ENCODE results near the gene SFRP4. TPM values are rescaled to one million over a fixed set of nuclear protein-coding genes. Genes with fewer than 3 reads are reported as not detected.

The SFRP4 gene
- total RNA-seq, 2 donors from 2014 or later, result 3.2 to 25.3 TPM

DNA sequence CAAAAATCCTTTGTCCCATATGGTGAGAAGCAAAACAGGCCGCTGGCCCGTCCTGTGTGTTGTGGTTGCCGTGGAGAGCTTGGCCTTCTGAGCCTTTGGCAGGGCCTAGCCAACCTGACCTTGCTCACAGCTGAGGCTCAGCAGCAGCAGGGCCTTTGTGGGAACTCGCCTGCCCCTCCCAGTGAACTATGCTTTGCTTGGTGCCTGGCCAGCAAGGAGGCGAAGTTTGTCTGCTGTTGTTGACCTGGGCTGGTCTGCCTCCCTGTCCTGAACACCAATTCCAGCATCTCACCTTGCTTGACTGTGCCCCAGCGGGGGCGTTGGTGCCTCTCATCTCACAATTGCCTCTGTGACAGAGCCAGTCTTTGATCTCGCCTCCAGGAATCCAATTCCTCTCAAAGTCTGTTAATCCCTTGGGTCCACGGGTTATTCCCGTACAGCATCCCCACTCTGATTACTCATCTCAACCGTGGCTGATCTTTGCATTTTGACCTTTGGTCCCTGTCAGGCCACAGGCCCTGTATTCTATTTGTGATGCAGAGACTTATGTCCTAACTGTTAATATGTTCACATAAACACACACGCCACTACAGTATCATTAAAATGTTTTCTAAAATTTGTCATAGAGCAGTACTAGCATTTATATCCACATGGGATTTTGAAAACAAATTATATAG, 26.5 kb upstream of the SFRP4 start:
- no peak for DNase-seq (ENCODE audit: low spot score)
- no peaks in the 10 kb centered on the region for H3K36me3 ChIP-seq
- H3K4me1 ChIP-seq (replicated peaks), result no peaks in the 10 kb centered on the region
- H3K27me3 ChIP-seq (replicated peaks; ENCODE audit: insufficient read depth), result no peaks in the 10 kb centered on the region
- H3K9me3 ChIP-seq, result no peaks in the 10 kb centered on the region
- 41% methylated on average over 12 of the region's 12 CpGs for WGBS
- intact Hi-C loops (cut with DNase I), result no loop called here
- no peak overlapping the region for H3K4me3 ChIP-seq
- peak overlapping the region; percentile 4 to 5 for H3K27ac ChIP-seq
- TF ChIP-seq POLR2AphosphoS5 (IDR thresholded peaks at IDR 0.05) (no peak), POLR2A (IDR thresholded peaks at IDR 0.05) (no peak)
- TF ChIP-seq, protein P1, sequence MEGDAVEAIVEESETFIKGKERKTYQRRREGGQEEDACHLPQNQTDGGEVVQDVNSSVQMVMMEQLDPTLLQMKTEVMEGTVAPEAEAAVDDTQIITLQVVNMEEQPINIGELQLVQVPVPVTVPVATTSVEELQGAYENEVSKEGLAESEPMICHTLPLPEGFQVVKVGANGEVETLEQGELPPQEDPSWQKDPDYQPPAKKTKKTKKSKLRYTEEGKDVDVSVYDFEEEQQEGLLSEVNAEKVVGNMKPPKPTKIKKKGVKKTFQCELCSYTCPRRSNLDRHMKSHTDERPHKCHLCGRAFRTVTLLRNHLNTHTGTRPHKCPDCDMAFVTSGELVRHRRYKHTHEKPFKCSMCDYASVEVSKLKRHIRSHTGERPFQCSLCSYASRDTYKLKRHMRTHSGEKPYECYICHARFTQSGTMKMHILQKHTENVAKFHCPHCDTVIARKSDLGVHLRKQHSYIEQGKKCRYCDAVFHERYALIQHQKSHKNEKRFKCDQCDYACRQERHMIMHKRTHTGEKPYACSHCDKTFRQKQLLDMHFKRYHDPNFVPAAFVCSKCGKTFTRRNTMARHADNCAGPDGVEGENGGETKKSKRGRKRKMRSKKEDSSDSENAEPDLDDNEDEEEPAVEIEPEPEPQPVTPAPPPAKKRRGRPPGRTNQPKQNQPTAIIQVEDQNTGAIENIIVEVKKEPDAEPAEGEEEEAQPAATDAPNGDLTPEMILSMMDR (IDR thresholded peaks at IDR 0.05), result no peak

DNA sequence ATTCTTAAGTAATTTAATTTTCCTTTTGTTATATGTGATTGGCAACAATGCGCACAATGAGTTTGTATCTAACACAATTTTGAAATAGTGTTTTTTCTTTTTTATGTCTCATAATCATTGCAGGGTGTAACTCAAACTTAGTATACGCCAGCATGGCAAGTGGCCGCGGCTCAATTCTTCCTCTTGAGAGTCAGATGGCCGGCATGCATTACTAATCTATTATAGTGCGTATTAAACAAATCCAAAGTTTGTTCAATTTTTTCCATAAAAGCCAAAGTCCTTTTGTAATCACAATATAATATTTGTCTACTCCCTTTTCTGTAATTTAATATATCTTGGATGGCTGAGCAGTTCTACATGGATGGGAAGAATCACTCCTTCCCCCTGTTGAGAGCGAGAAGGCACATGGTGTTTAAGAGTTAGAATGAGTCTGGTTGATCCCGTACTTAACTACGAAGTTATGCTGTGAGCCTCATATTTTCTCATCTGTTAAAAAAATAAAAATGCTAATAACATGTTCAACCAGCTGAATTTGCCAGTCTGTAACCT, 16.5 kb upstream of the SFRP4 start:
- no peak for DNase-seq (ENCODE audit: low spot score)
- Histone ChIP-seq H3K4me3 (no peak overlapping the region), H3K27me3 (replicated peaks; ENCODE audit: insufficient read depth) (no peaks in the 10 kb centered on the region), H3K36me3 (no peaks in the 10 kb centered on the region), H3K9me3 (no peaks in the 10 kb centered on the region), H3K4me1 (replicated peaks) (no peaks in the 10 kb centered on the region), H3K27ac (no peak overlapping the region)
- 93% methylated on average over 9 of the region's 9 CpGs for WGBS
- TF ChIP-seq, protein P1 (IDR thresholded peaks at IDR 0.05), result no peak
- TF ChIP-seq POLR2A (IDR thresholded peaks at IDR 0.05) (no peak), POLR2AphosphoS5 (IDR thresholded peaks at IDR 0.05) (no peak)
- intact Hi-C loops (cut with DNase I), result no loop called here

DNA sequence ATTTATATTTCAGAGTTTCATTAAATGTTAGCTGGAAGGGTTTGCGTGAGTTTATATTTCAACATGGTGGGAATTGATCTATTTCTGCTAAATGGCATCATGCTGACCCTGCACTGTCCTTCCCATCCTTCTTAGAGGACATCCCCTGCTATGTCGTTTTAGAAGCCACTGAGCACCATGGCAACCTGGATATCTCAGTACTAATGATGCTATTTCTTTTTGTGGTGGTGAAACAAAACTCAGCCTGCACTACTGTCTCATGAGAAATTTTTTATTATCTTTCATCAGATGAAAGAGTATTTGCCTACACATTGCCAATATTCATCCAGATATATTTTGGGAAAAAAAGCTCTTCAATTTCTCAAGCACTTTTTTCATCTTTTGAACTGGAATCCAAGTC, 15.9 kb upstream of the SFRP4 start:
- WGBS, result 69% methylated on average over 2 of the region's 2 CpGs
- Histone ChIP-seq H3K27me3 (replicated peaks; ENCODE audit: insufficient read depth) (no peaks in the 10 kb centered on the region), H3K4me1 (replicated peaks) (no peaks in the 10 kb centered on the region), H3K36me3 (no peaks in the 10 kb centered on the region), H3K4me3 (no peak overlapping the region), H3K27ac (no peak overlapping the region), H3K9me3 (no peaks in the 10 kb centered on the region)
- TF ChIP-seq, protein P1 (IDR thresholded peaks at IDR 0.05), result no peak
- TF ChIP-seq POLR2A (IDR thresholded peaks at IDR 0.05), result no peak
- no peak for TF ChIP-seq POLR2AphosphoS5 (IDR thresholded peaks at IDR 0.05)
- intact Hi-C loops (cut with DNase I), result no loop called here
- no peak for DNase-seq (ENCODE audit: low spot score)

DNA sequence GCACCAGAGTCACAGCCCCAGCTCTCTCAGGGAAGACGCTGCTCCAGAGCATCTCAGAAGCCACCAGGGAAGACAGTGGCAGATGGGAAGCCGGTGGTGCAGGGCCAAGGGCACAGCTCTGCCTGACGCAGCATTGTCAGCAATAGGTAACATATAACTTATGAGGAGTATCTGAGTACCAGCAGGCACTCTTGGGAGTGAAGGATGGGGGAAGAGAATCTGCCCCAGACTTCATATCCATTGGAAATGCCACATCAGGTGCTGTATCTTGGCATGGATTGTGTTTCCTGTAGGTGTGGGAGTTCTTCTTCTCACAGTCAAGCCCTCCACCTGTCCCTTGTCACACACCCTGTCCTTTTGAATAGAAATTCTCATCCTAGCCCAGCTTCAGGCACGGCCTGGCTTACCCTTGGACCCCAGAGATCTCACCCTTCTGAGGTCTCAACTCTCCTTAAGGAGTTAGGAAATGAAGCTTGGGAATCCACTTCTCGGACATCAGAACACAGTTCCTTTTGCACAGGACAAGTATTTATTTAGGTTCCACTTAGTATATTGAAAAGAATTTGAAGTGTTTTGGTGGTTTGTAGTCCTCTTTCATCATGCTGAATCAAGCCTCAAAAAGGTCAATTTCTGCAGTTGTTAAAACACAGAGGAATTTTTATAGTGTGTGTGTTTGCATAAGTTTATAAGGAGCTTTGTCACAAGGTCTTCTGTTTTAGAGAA, 13.8 kb upstream of the SFRP4 start:
- 68% methylated on average over 5 of the region's 5 CpGs for WGBS
- Histone ChIP-seq H3K27me3 (replicated peaks; ENCODE audit: insufficient read depth) (no peaks in the 10 kb centered on the region), H3K36me3 (no peaks in the 10 kb centered on the region), H3K4me3 (no peak overlapping the region), H3K9me3 (no peaks in the 10 kb centered on the region), H3K27ac (peak overlapping the region; percentile 40 to 62), H3K4me1 (replicated peaks) (no peaks in the 10 kb centered on the region)
- intact Hi-C loops (cut with DNase I), result no loop called here
- no peak for DNase-seq (ENCODE audit: low spot score)
- no peak for TF ChIP-seq POLR2A (IDR thresholded peaks at IDR 0.05)
- peak; percentile 37 for TF ChIP-seq POLR2AphosphoS5 (IDR thresholded peaks at IDR 0.05)
- TF ChIP-seq, protein P1 (IDR thresholded peaks at IDR 0.05), result no peak

Data from prostate gland (tissue), 2 donors.